ENCODE results near the gene POLR2L.

- TF ChIP-seq POLR2AphosphoS5 (IDR thresholded peaks at IDR 0.05): peak; percentile 76
- TF ChIP-seq CTCF (IDR thresholded peaks at IDR 0.05): peak in 1 of 4 experiments; percentile 4
Observed at GRCh38 chr11:843818-844692, 1.7 kb upstream of the POLR2L start.
